PC-9 (cell line): ENCODE results near the gene TEX13B.

Source experiments
- EZH2 ChIP-seq: fragments of 200-600 bp; sonication (generic); IDR thresholded peaks from 2 replicates; pipeline ENCODE4 v1.8.0; 2017; ENCODE audit warnings: antibody characterized with exemption, low read depth
- TF ChIP-seq, protein P1 (sequence below): fragments of 200-600 bp; sonication (generic); conservative IDR thresholded peaks from 2 replicates; pipeline ENCODE4 v1.6.1; 2017; ENCODE audit warnings: mixed run types, antibody characterized with exemption, mild to moderate bottlenecking, moderate library complexity

DNA sequence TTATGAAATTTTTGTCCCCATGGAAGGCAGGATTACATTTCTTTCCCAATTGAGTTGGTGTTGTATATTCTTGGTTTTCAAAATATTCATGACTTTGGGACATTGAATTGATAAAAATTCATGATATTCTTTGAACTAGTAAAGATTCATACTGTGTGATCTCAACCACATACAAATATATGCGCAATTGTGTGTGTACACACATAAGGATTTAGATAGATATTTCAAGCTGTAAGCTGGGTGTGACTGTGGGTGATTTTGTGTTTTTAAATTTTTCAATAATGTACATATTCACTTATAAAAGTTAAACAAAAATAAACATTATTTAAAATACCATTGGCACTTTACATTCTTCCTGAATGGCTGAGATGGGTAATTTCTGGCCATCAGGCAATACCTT, 43.2 kb upstream of the TEX13B start:
- TF ChIP-seq, protein P1, sequence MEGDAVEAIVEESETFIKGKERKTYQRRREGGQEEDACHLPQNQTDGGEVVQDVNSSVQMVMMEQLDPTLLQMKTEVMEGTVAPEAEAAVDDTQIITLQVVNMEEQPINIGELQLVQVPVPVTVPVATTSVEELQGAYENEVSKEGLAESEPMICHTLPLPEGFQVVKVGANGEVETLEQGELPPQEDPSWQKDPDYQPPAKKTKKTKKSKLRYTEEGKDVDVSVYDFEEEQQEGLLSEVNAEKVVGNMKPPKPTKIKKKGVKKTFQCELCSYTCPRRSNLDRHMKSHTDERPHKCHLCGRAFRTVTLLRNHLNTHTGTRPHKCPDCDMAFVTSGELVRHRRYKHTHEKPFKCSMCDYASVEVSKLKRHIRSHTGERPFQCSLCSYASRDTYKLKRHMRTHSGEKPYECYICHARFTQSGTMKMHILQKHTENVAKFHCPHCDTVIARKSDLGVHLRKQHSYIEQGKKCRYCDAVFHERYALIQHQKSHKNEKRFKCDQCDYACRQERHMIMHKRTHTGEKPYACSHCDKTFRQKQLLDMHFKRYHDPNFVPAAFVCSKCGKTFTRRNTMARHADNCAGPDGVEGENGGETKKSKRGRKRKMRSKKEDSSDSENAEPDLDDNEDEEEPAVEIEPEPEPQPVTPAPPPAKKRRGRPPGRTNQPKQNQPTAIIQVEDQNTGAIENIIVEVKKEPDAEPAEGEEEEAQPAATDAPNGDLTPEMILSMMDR = no peak
- TF ChIP-seq EZH2 = no peak
